ENCODE data around the gene COG4. TPM values are rescaled to one million over a fixed set of nuclear protein-coding genes. Genes with fewer than 3 reads are reported as not detected.

The COG4 gene
- total RNA-seq, 1 experiment from 2014 or later, result 54.2 TPM

GRCh38 chr16:70551788-70552187 lies 28.4 kb upstream of the COG4 start:
- TF ChIP-seq SIN3A (IDR thresholded peaks at IDR 0.05; ENCODE audit: low read depth) (no peak), FOSL1 (IDR thresholded peaks at IDR 0.05; ENCODE audit: low read depth) (no peak), TCF7L2 (IDR thresholded peaks at IDR 0.05; ENCODE audit: borderline replicate concordance, extremely low read depth, insufficient read depth, insufficient read length) (no peak), EGR1 (IDR thresholded peaks at IDR 0.05; ENCODE audit: low read depth) (no peak), ELF1 (IDR thresholded peaks at IDR 0.05; ENCODE audit: borderline replicate concordance, low read depth) (no peak), CEBPB (IDR thresholded peaks at IDR 0.05; ENCODE audit: low read depth) (no peak), CBX3 (IDR thresholded peaks at IDR 0.05; ENCODE audit: low read depth) (no peak), YY1 (IDR thresholded peaks at IDR 0.05; ENCODE audit: extremely low read depth, insufficient replicate concordance, low read depth, low read length) (no peak)
- TF ChIP-seq, protein P1, sequence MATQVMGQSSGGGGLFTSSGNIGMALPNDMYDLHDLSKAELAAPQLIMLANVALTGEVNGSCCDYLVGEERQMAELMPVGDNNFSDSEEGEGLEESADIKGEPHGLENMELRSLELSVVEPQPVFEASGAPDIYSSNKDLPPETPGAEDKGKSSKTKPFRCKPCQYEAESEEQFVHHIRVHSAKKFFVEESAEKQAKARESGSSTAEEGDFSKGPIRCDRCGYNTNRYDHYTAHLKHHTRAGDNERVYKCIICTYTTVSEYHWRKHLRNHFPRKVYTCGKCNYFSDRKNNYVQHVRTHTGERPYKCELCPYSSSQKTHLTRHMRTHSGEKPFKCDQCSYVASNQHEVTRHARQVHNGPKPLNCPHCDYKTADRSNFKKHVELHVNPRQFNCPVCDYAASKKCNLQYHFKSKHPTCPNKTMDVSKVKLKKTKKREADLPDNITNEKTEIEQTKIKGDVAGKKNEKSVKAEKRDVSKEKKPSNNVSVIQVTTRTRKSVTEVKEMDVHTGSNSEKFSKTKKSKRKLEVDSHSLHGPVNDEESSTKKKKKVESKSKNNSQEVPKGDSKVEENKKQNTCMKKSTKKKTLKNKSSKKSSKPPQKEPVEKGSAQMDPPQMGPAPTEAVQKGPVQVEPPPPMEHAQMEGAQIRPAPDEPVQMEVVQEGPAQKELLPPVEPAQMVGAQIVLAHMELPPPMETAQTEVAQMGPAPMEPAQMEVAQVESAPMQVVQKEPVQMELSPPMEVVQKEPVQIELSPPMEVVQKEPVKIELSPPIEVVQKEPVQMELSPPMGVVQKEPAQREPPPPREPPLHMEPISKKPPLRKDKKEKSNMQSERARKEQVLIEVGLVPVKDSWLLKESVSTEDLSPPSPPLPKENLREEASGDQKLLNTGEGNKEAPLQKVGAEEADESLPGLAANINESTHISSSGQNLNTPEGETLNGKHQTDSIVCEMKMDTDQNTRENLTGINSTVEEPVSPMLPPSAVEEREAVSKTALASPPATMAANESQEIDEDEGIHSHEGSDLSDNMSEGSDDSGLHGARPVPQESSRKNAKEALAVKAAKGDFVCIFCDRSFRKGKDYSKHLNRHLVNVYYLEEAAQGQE (IDR thresholded peaks at IDR 0.05; ENCODE audit: low read depth), result no peak
- TF ChIP-seq, protein P2, sequence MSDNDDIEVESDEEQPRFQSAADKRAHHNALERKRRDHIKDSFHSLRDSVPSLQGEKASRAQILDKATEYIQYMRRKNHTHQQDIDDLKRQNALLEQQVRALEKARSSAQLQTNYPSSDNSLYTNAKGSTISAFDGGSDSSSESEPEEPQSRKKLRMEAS (IDR thresholded peaks at IDR 0.05), result no peak
- no peak for ATAC-seq
- no peaks in the 10 kb centered on the region for H3K4me1 ChIP-seq (ENCODE audit: control insufficient read depth in 1 of 2, insufficient read depth in 2 of 2, low read length in 2 of 2)
- ChIA-PET CTCF (no interaction called here), POLR2A (no interaction called here), RAD21 (ENCODE audit: low non-redundant PET in 1 of 2, low total read pairs in 2 of 2, uncharacterized antibody in 2 of 2, unreplicated experiment in 2 of 2) (no interaction called here)
- no peaks in the 10 kb centered on the region for H3K9me2 ChIP-seq (ENCODE audit: insufficient read depth)
- DNase-seq (ENCODE audit: low read depth, low spot score), result no peak
- no peak overlapping the region for H3K27ac ChIP-seq (ENCODE audit: low read depth, low read length)
- peaks cover 100% of the 10 kb centered on the region for H3K79me2 ChIP-seq (ENCODE audit: insufficient read depth, low read length)
- intact Hi-C loops (cut with micrococcal nuclease), result no loop called here
- peaks cover 74 to 87% of the 10 kb centered on the region in 2 experiments for H3K36me3 ChIP-seq (ENCODE audit: control insufficient read depth in 1 of 2, insufficient read depth in 2 of 2, low read length in 2 of 2)
- BruUV-seq (replicated peaks), result no TSS peak
- H4K20me1 ChIP-seq (ENCODE audit: insufficient read depth), result peaks cover 18% of the 10 kb centered on the region; the same call in 1 of the 2 replicates
- no peak overlapping the region for H3K9ac ChIP-seq (ENCODE audit: low read length)
- no peak overlapping the region for H3K4me3 ChIP-seq (replicated peaks in 1 of 2; ENCODE audit: low read depth in 1 of 2, low read length in 2 of 2)
- no peaks in the 10 kb centered on the region for H3K9me3 ChIP-seq (ENCODE audit: control insufficient read depth in 1 of 2, insufficient read depth in 1 of 2, low read depth in 1 of 2, low read length in 2 of 2)
- H3K27me3 ChIP-seq (ENCODE audit: insufficient read depth, low read length), result no peaks in the 10 kb centered on the region
- no peak overlapping the region for H3K4me2 ChIP-seq (ENCODE audit: low read length)
- no peak overlapping the region for H2AFZ ChIP-seq (ENCODE audit: low read depth, low read length, poor library complexity, severe bottlenecking)
